Osteoblast (primary cell): ENCODE results near the gene GRID1. TPM values are rescaled to one million over a fixed set of nuclear protein-coding genes. Genes with fewer than 3 reads are reported as not detected.
A peak's percentile ranks its signal among the peaks of the same experiment; 100 is the strongest.

Experiments used
- DNase-seq: peaks from one replicate; pipeline ENCODE4 v3.0.0; 2011; ENCODE audit warnings: low spot score, mixed read lengths; ENCODE audit not compliant: insufficient read length; ENCODE audit errors: missing footprints
- H2AFZ ChIP-seq: 2 replicates; pipeline ENCODE4 v1.6.0; 2011; ENCODE audit warnings: mild to moderate bottlenecking, low read length
- H3K27ac ChIP-seq: 2 replicates; pipeline ENCODE4 v1.5.1; 2011; ENCODE audit warnings: mild to moderate bottlenecking, low read depth, low read length, moderate library complexity
- H3K27me3 ChIP-seq: 2 replicates; pipeline ENCODE4 v1.6.0; 2012; ENCODE audit warnings: mild to moderate bottlenecking, control low read depth, inconsistent platforms, low read length, moderate library complexity; ENCODE audit not compliant: insufficient read depth
- H3K36me3 ChIP-seq: 2 replicates; pipeline ENCODE4 v1.5.1; 2011; ENCODE audit warnings: mild to moderate bottlenecking, low read length, control low read depth, moderate library complexity; ENCODE audit not compliant: insufficient read depth
- H3K4me1 ChIP-seq: 2 replicates; pipeline ENCODE4 v1.5.1; 2011; ENCODE audit warnings: mild to moderate bottlenecking, low read length, control low read depth, moderate library complexity; ENCODE audit not compliant: insufficient read depth
- H3K4me2 ChIP-seq: 2 replicates; pipeline ENCODE4 v1.6.0; 2011; ENCODE audit warnings: mild to moderate bottlenecking, low read length; ENCODE audit not compliant: insufficient read depth
- H3K4me3 ChIP-seq: fragments of 200-600 bp; sonication (generic); 3 replicates; pipeline ENCODE4 v1.5.1; 2012; ENCODE audit warnings: mild to moderate bottlenecking, low read length, inconsistent platforms; ENCODE audit not compliant: insufficient read depth
- H3K79me2 ChIP-seq: 2 replicates; pipeline ENCODE4 v1.6.0; 2012; ENCODE audit warnings: mild to moderate bottlenecking, low read length, control low read depth, inconsistent platforms; ENCODE audit not compliant: insufficient read depth
- H3K9me3 ChIP-seq: 2 replicates; pipeline ENCODE4 v1.5.1; 2011; ENCODE audit warnings: low read depth, low read length, control low read depth
- H4K20me1 ChIP-seq: 2 replicates; pipeline ENCODE4 v1.6.0; 2012; ENCODE audit warnings: mild to moderate bottlenecking, low read length, control low read depth; ENCODE audit not compliant: insufficient read depth
- total RNA-seq: library from RNA; depleted of rRNA; stranded (reverse); fragments of >200 nt; gene quantifications from 2 replicates; pipeline ENCODE4 v1.2.3, GENCODE V29; 2012
- TF ChIP-seq, protein P1 (sequence below): IDR thresholded peaks from 2 replicates; pipeline ENCODE4 v1.5.1; 2011; ENCODE audit warnings: mild to moderate bottlenecking, low read depth, low read length, moderate library complexity; ENCODE audit errors: extremely low read depth

GRID1 gene
- total RNA-seq, 1 donor = not detected

DNA sequence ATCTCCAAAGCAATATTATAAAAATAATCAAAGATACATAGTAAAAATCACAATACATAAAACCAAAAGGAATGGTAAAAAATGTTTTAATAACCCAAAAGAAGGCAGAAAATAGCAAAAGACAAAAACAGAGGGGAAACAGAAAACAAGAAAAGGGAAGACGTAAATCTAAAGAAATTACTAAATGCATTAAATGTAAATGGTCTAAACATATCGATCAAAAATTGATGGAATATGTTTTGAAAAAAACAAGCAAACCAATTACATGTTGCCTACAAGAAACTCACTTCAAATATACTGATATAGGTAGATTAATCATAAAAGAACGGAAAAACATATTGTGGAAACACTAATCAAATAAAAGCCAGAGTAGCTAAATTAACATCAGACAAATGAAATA is 369.1 kb downstream of the GRID1 start:
- Histone ChIP-seq H3K9me3 (no peaks in the 10 kb centered on the region), H3K4me1 (no peaks in the 10 kb centered on the region)

DNA sequence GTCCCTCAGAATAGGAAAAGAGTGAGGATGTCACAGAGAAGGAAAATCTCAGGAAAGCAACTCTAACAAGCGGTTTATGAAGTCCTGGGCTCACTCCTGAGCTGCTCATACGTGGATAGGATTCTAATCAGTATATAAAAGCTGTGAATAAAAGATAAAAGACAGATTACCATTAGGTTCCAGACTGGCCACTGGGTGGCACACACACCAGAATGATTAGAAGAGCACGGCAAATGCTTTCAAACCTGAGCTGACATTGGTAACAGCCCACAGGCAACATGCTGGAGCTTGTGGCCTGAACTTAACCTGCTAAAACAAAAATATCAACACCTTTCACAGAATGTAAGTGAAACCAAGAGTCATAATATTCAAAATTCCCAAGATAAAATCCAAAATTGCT is 370.8 kb downstream of the GRID1 start:
- H3K27ac ChIP-seq = no peak overlapping the region
- H4K20me1 ChIP-seq = no peaks in the 10 kb centered on the region
- no peak overlapping the region for H3K4me3 ChIP-seq
- H3K4me2 ChIP-seq = no peak overlapping the region
- no peaks in the 10 kb centered on the region for H3K79me2 ChIP-seq
- no peak overlapping the region for H2AFZ ChIP-seq
- DNase-seq = no peak
- H3K9me3 ChIP-seq = no peaks in the 10 kb centered on the region
- no peaks in the 10 kb centered on the region for H3K36me3 ChIP-seq
- TF ChIP-seq, protein P1, sequence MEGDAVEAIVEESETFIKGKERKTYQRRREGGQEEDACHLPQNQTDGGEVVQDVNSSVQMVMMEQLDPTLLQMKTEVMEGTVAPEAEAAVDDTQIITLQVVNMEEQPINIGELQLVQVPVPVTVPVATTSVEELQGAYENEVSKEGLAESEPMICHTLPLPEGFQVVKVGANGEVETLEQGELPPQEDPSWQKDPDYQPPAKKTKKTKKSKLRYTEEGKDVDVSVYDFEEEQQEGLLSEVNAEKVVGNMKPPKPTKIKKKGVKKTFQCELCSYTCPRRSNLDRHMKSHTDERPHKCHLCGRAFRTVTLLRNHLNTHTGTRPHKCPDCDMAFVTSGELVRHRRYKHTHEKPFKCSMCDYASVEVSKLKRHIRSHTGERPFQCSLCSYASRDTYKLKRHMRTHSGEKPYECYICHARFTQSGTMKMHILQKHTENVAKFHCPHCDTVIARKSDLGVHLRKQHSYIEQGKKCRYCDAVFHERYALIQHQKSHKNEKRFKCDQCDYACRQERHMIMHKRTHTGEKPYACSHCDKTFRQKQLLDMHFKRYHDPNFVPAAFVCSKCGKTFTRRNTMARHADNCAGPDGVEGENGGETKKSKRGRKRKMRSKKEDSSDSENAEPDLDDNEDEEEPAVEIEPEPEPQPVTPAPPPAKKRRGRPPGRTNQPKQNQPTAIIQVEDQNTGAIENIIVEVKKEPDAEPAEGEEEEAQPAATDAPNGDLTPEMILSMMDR = peak; percentile 18
- H3K27me3 ChIP-seq = no peaks in the 10 kb centered on the region
- H3K4me1 ChIP-seq = no peaks in the 10 kb centered on the region

More for the DNA sequence above, 369.1 kb downstream of the GRID1 start:
- H2AFZ ChIP-seq = no peak overlapping the region
- no peaks in the 10 kb centered on the region for H3K36me3 ChIP-seq
- H3K4me3 ChIP-seq = no peak overlapping the region
- DNase-seq = no peak
- H3K27me3 ChIP-seq = no peaks in the 10 kb centered on the region
- H3K4me2 ChIP-seq = no peak overlapping the region
- TF ChIP-seq, protein P1 = no peak
- H3K27ac ChIP-seq = no peak overlapping the region
- no peaks in the 10 kb centered on the region for H3K79me2 ChIP-seq
- no peaks in the 10 kb centered on the region for H4K20me1 ChIP-seq

DNA sequence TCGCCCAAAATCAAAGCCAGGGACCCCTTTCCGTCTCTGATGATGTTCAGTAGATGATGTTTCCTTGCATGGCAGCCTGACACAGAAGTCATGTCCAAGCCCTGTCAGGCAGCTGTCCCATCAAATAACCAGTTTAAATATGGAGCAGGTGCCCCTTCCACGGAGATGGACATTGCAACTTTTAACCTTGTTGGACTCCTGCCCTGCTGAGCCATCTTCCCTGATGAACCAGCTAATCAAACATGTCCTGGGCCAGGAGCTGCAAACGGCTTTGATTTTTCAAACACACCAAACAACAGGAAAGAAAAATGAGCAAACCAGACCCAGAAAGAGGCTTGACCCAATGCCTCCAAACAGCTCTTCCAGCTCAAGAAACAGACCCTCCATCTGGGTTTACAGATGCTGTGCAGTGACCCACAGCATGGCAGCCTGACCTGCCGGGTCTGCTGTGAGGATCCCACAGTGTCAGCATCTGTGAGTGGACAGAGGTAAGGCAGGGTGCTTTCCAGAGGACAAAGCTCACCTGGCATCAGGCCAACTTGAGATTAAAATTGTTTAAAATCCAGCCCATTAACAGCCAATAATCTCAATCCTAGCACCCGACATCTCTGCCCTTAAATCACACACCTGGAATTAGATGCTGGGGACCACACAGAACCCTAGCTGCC is 372.6 kb downstream of the GRID1 start:
- TF ChIP-seq, protein P1 = no peak
- no peak overlapping the region for H2AFZ ChIP-seq
- no peaks in the 10 kb centered on the region for H3K9me3 ChIP-seq
- no peaks in the 10 kb centered on the region for H3K4me1 ChIP-seq
- H3K27ac ChIP-seq = no peak overlapping the region
- H4K20me1 ChIP-seq = no peaks in the 10 kb centered on the region
- no peak overlapping the region for H3K4me2 ChIP-seq
- no peak overlapping the region for H3K4me3 ChIP-seq
- no peaks in the 10 kb centered on the region for H3K36me3 ChIP-seq
- H3K79me2 ChIP-seq = no peaks in the 10 kb centered on the region
- H3K27me3 ChIP-seq = no peaks in the 10 kb centered on the region
- DNase-seq = no peak

DNA sequence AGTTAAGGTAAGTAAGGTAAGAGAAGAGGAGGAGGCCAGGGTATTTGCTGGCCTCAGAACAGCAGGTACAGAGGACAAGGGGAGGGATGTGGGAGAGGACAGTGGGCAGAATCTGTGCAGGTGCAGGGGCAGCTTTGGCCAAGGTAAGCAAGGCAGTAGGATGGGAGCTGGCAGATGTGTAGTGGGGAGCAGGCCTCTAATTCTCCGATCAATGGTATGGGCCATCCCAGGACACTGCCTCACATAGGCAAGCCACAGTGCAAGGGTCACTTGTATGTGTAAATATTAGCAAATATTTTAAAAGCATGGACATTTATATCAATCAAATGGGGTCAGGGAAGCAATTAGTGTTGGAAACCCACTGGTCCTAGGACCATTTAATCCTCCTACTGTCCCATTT is 373.5 kb downstream of the GRID1 start:
- DNase-seq = no peak
- Histone ChIP-seq H2AFZ (no peak overlapping the region), H3K4me2 (no peak overlapping the region), H3K4me1 (no peaks in the 10 kb centered on the region), H3K27me3 (no peaks in the 10 kb centered on the region), H3K4me3 (no peak overlapping the region), H3K36me3 (no peaks in the 10 kb centered on the region), H3K27ac (no peak overlapping the region), H4K20me1 (no peaks in the 10 kb centered on the region), H3K79me2 (no peaks in the 10 kb centered on the region), H3K9me3 (no peaks in the 10 kb centered on the region)
- TF ChIP-seq, protein P1 = no peak
